ENCODE measurements around the gene RBBP7. TPM values are rescaled to one million over a fixed set of nuclear protein-coding genes. Genes with fewer than 3 reads are reported as not detected.

The RBBP7 gene
- 39.8 TPM for total RNA-seq (2013)
- 10 to 100 TPM; 32.2 to 56.8 (median 52.6) TPM for polyA plus RNA-seq
- polyA minus RNA-seq: 20.8 and 27.4 TPM in 2 replicates
- 28.2 to 96.4 (median 47.2) reads per million in 11 experiments for total RNA-seq

- intact Hi-C loops (cut with micrococcal nuclease): no loop called here
- Mint-ChIP-seq H3K4me1 (peaks cover 28% of the 10 kb centered on the region), H3K27me3 (ENCODE audit: low read depth in 3 of 3) (peaks cover 0 to 54% (median 2%) of the 10 kb centered on the region in 3 donors), H3K36me3 (peaks cover 1 to 3% of the 10 kb centered on the region in 2 donors), H3K4me3 (peak within 1 kb of the TSS; percentile 92 to 95), H3K9me3 (peaks cover 0 to 20% (median 11%) of the 10 kb centered on the region in 7 donors), H3K27ac (peak within 1 kb of the TSS; percentile 91 to 98 (median 95))
- no peaks in the 10 kb centered on the region for H3K36me3 ChIP-seq (replicated peaks in 1 of 2; ENCODE audit: control insufficient read depth in 1 of 2, insufficient read depth in 2 of 2, low read length in 2 of 2)
- DNase-seq: peak; percentile 81 to 90 (median 88)
- peak within 1 kb of the TSS; percentile 86 for H3K4me2 ChIP-seq (replicated peaks; ENCODE audit: extremely low read depth, low read length, poor library complexity, severe bottlenecking)
- peaks cover 17 to 26% of the 10 kb centered on the region in 2 donors for H3K4me1 ChIP-seq (ENCODE audit: control insufficient read depth in 1 of 2, insufficient read depth in 2 of 2, low read length in 2 of 2)
- peaks cover 43% of the 10 kb centered on the region for H3K79me2 ChIP-seq (ENCODE audit: insufficient read depth, low read length)
- peaks cover 0 to 19% of the 10 kb centered on the region in 2 donors for H3K9me3 ChIP-seq (replicated peaks in 1 of 2; ENCODE audit: control insufficient read depth in 1 of 2, insufficient read depth in 1 of 2, low read length in 2 of 2)
- peak within 1 kb of the TSS; percentile 74 to 86 (median 84) for H3K4me3 ChIP-seq (replicated peaks in 1 of 3; ENCODE audit: low read depth in 2 of 3, low read length in 3 of 3)
- TF ChIP-seq CTCF (IDR thresholded peaks at IDR 0.05): no peak
- peak within 1 kb of the TSS; percentile 92 to 94 for H3K27ac ChIP-seq (ENCODE audit: low read depth in 1 of 2, low read length in 2 of 2)
- H4K20me1 ChIP-seq (ENCODE audit: insufficient read depth, low read length): peaks cover 17% of the 10 kb centered on the region
- WGBS (ENCODE audit: insufficient coverage): 0% methylated on average over 18 of the region's 84 CpGs
- peak within 1 kb of the TSS; percentile 98 for H2AFZ ChIP-seq (ENCODE audit: insufficient read depth, low read depth, low read length, poor library complexity, severe bottlenecking)
- peaks cover 0 to 52% of the 10 kb centered on the region in 2 donors for H3K27me3 ChIP-seq (ENCODE audit: control insufficient read depth in 2 of 2, insufficient read depth in 2 of 2, low read length in 2 of 2)
- H3K9ac ChIP-seq (ENCODE audit: insufficient read depth, low read length, poor library complexity, severe bottlenecking): peak within 1 kb of the TSS; percentile 84
Observed at GRCh38 chrX:16870095-16870861, at the start of gene RBBP7. RBBP7 (minus strand) TSS chrX:16870362; CDS start chrX:16870053, 309 bp downstream.

GRCh38 chrX:16918979-16919378 lies 48.8 kb upstream of the RBBP7 start:
- TF ChIP-seq CTCF (IDR thresholded peaks at IDR 0.05): no peak
- Mint-ChIP-seq H3K27me3 (ENCODE audit: low read depth in 3 of 3) (peaks cover 0 to 28% (median 0%) of the 10 kb centered on the region in 3 donors), H3K27ac (no peak overlapping the region), H3K4me3 (no peak overlapping the region), H3K36me3 (no peaks in the 10 kb centered on the region), H3K4me1 (peaks cover 7% of the 10 kb centered on the region), H3K9me3 (peaks cover 0 to 6% (median 0%) of the 10 kb centered on the region in 7 donors)
- H3K9ac ChIP-seq (ENCODE audit: insufficient read depth, low read length, poor library complexity, severe bottlenecking): no peak overlapping the region
- intact Hi-C loops (cut with micrococcal nuclease): no loop called here
- no peaks in the 10 kb centered on the region for H3K9me3 ChIP-seq (replicated peaks in 1 of 2; ENCODE audit: control insufficient read depth in 1 of 2, insufficient read depth in 1 of 2, low read length in 2 of 2)
- no peak overlapping the region for H3K4me3 ChIP-seq (replicated peaks in 1 of 3; ENCODE audit: low read depth in 2 of 3, low read length in 3 of 3)
- no peaks in the 10 kb centered on the region for H3K79me2 ChIP-seq (ENCODE audit: insufficient read depth, low read length)
- no peaks in the 10 kb centered on the region for H4K20me1 ChIP-seq (ENCODE audit: insufficient read depth, low read length)
- no peak for DNase-seq
- peaks cover 0 to 26% of the 10 kb centered on the region in 2 donors for H3K27me3 ChIP-seq (ENCODE audit: control insufficient read depth in 2 of 2, insufficient read depth in 2 of 2, low read length in 2 of 2)
- no peak overlapping the region for H3K4me2 ChIP-seq (replicated peaks; ENCODE audit: extremely low read depth, low read length, poor library complexity, severe bottlenecking)
- H2AFZ ChIP-seq (ENCODE audit: insufficient read depth, low read depth, low read length, poor library complexity, severe bottlenecking): no peak overlapping the region
- peaks cover 6 to 7% of the 10 kb centered on the region in 2 donors for H3K4me1 ChIP-seq (ENCODE audit: control insufficient read depth in 1 of 2, insufficient read depth in 2 of 2, low read length in 2 of 2)
- H3K27ac ChIP-seq (ENCODE audit: low read depth in 1 of 2, low read length in 2 of 2): no peak overlapping the region
- H3K36me3 ChIP-seq (replicated peaks in 1 of 2; ENCODE audit: control insufficient read depth in 1 of 2, insufficient read depth in 2 of 2, low read length in 2 of 2): no peaks in the 10 kb centered on the region
